Uterus (tissue), 2 donors: ENCODE data around the gene C2CD2L.

Experiments used
- CTCF ChIP-seq, 4 experiments: fragments of 200-600 bp in 2 of 4; fragments of 450-650 bp in 2 of 4; sonication (generic) in 2 of 4; IDR thresholded peaks; one replicate each; pipeline ENCODE4 v1.5.1; 2016 to 2019; ENCODE audit warnings: antibody characterized with exemption in 4 of 4, mild to moderate bottlenecking in 2 of 4, moderate library complexity in 1 of 4
- POLR2A ChIP-seq, 2 donors: fragments of 450-650 bp; IDR thresholded peaks; one replicate each; pipeline ENCODE4 v1.6.1; 2016; ENCODE audit warnings: antibody characterized with exemption in 2 of 2, mild to moderate bottlenecking in 1 of 2, moderate library complexity in 1 of 2

GRCh38 chr11:119084663-119085436 is 22.3 kb upstream of the C2CD2L start, which contains the start of gene HMBS:
- TF ChIP-seq CTCF (IDR thresholded peaks at IDR 0.05) (peak in 2 of 4 experiments; percentile 20 to 26), POLR2A (IDR thresholded peaks at IDR 0.05) (peak in 1 of 2 donors; percentile 43)
